ENCODE measurements around the gene CFTR.

Gene CFTR

DNA sequence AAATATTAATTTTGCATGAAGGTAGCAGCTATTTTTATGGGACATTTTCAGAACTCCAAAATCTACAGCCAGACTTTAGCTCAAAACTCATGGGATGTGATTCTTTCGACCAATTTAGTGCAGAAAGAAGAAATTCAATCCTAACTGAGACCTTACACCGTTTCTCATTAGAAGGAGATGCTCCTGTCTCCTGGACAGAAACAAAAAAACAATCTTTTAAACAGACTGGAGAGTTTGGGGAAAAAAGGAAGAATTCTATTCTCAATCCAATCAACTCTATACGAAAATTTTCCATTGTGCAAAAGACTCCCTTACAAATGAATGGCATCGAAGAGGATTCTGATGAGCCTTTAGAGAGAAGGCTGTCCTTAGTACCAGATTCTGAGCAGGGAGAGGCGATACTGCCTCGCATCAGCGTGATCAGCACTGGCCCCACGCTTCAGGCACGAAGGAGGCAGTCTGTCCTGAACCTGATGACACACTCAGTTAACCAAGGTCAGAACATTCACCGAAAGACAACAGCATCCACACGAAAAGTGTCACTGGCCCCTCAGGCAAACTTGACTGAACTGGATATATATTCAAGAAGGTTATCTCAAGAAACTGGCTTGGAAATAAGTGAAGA lies 112.3 kb downstream of the CFTR start:
- no peak overlapping the region for H3K4me3 ChIP-seq (ENCODE audit: low read length)
- TF ChIP-seq, protein P1, sequence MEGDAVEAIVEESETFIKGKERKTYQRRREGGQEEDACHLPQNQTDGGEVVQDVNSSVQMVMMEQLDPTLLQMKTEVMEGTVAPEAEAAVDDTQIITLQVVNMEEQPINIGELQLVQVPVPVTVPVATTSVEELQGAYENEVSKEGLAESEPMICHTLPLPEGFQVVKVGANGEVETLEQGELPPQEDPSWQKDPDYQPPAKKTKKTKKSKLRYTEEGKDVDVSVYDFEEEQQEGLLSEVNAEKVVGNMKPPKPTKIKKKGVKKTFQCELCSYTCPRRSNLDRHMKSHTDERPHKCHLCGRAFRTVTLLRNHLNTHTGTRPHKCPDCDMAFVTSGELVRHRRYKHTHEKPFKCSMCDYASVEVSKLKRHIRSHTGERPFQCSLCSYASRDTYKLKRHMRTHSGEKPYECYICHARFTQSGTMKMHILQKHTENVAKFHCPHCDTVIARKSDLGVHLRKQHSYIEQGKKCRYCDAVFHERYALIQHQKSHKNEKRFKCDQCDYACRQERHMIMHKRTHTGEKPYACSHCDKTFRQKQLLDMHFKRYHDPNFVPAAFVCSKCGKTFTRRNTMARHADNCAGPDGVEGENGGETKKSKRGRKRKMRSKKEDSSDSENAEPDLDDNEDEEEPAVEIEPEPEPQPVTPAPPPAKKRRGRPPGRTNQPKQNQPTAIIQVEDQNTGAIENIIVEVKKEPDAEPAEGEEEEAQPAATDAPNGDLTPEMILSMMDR (conservative IDR thresholded peaks at IDR 0.05; ENCODE audit: low read depth, low read length) = no peak
- DNase-seq (ENCODE audit: low read depth) = no peak

DNA sequence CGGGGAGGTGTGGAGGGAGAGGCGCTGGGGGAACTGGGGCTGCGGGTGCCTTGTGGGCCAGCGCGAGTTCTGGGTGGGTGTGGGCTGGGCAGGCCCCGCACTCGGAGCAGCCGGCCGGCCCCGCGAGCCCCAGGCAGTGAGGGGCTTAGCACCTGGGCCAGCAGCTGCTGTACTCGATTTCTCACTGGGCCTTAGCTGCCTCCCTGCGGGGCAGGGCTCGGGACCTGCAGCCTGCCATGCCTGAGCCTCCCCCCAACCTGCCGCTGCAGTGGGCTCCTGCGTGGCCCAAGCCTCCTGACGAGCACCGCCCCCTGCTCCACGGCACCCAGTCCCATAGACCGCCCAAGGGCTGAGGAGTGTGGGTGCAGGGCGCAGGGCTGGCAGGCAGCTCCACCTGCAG lies 116.3 kb downstream of the CFTR start:
- no peak for DNase-seq (ENCODE audit: low read depth)
- TF ChIP-seq, protein P1 (conservative IDR thresholded peaks at IDR 0.05; ENCODE audit: low read depth, low read length) = no peak
- no peak overlapping the region for H3K4me3 ChIP-seq (ENCODE audit: low read length)

DNA sequence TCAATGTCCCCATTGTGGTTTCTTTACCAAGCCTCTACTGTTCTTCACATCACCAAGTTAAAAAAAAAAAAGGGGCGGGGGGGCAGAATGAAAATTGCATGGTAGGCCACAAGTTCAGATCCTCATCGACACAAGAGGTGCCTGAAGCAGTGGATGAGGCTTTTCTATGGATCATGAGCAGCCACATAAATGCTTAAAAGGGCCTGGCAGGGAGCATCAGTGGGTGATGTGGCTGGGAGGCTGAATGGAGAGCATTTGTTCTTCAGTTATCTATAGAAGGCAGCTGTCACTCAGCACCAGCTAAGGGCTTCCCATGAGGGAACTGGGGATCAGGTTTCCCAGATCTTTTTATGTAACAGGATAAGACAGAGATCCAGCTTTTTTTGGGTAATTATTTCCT lies 117.9 kb downstream of the CFTR start:
- no peak for DNase-seq (ENCODE audit: low read depth)
- TF ChIP-seq, protein P1 (conservative IDR thresholded peaks at IDR 0.05; ENCODE audit: low read depth, low read length) = no peak
- H3K4me3 ChIP-seq (ENCODE audit: low read length) = no peak overlapping the region

DNA sequence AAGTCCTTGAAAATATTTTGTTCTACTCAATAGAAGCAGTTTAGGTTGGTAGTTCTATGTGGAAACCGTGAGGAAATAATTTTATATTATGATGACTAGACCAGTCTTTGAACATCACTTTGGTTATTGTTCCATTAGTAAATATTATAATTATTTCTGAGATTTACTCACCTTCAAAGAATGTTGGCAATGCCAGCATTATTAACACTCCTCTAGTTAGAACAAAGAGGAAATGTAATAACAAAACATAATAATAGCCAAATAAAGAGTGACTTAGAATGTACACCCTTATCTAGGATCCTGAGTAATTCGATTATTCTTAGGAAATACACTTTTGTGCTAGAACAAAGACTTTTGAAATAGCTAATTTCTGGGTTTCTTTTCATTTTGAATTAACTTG lies 121.1 kb downstream of the CFTR start:
- no peak overlapping the region for H3K4me3 ChIP-seq (ENCODE audit: low read length)
- TF ChIP-seq, protein P1 (conservative IDR thresholded peaks at IDR 0.05; ENCODE audit: low read depth, low read length) = no peak
- DNase-seq (ENCODE audit: low read depth) = no peak

DNA sequence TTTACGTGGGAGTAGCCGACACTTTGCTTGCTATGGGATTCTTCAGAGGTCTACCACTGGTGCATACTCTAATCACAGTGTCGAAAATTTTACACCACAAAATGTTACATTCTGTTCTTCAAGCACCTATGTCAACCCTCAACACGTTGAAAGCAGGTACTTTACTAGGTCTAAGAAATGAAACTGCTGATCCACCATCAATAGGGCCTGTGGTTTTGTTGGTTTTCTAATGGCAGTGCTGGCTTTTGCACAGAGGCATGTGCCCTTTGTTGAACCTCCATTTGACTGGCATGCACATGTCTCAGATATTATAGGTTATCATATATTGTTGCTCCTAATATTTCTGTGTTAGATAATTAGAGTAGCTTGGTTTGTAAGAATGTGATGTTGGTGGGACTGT lies 123.8 kb downstream of the CFTR start:
- TF ChIP-seq, protein P1 (conservative IDR thresholded peaks at IDR 0.05; ENCODE audit: low read depth, low read length) = no peak
- DNase-seq (ENCODE audit: low read depth) = no peak
- H3K4me3 ChIP-seq (ENCODE audit: low read length) = no peak overlapping the region

DNA sequence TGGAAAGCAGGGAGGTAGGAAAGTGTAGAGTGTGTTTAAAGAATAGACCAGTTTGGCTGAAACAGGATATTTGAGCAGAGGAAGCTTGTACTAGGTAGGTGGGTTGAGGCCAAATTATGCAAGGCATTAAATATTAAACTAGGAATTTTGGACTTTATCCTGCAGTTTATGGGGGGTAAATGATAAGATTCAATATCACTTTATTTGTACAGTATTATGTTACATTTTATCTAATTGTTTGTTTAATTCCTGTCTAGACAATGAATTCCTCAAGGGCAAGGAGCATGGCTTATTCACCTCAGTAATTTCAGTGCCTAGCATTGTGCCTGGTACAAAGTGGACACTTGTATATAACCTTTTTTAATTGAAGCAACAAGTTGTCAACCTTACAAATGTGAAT lies 125.9 kb downstream of the CFTR start:
- TF ChIP-seq, protein P1 (conservative IDR thresholded peaks at IDR 0.05; ENCODE audit: low read depth, low read length) = no peak
- H3K4me3 ChIP-seq (ENCODE audit: low read length) = no peak overlapping the region
- DNase-seq (ENCODE audit: low read depth) = no peak

DNA sequence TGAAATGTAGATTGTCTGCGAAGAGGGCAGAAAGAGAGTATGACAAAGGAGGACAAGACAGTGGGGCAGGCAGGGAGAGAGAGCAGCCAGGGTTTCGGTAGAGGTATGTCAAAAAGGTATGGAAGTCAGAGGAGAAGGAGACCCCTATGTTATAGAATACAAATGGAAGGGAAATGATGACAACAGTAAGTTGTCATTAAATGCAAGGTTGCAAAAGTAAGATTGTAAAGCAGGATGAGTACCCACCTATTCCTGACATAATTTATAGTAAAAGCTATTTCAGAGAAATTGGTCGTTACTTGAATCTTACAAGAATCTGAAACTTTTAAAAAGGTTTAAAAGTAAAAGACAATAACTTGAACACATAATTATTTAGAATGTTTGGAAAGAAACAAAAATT lies 126.3 kb downstream of the CFTR start:
- TF ChIP-seq, protein P1 (conservative IDR thresholded peaks at IDR 0.05; ENCODE audit: low read depth, low read length) = no peak
- no peak for DNase-seq (ENCODE audit: low read depth)
- H3K4me3 ChIP-seq (ENCODE audit: low read length) = no peak overlapping the region

All from retinal pigment epithelial cell (primary cell).